Cardiac muscle cell (in vitro differentiated cells and primary cell): ENCODE data around the gene INTS6. TPM values are rescaled to one million over a fixed set of nuclear protein-coding genes. Genes with fewer than 3 reads are reported as not detected.
A peak's percentile ranks its signal among the peaks of the same experiment; 100 is the strongest.

Experiments used
- DNase-seq, 2 donors: peaks; one replicate each; pipeline versions ENCODE4 v3.0.0 to v3.0.0-alpha.2; 2010 to 2017; ENCODE audit warnings: low read depth in 1 of 2, low spot score in 1 of 2
- H3K27ac ChIP-seq: fragments of 200-600 bp; sonication (generic); 2 replicates; pipeline ENCODE4 v1.5.1; 2016
- H3K27me3 ChIP-seq: fragments of 200-600 bp; sonication (generic); 2 replicates; pipeline ENCODE4 v1.6.0; 2016; ENCODE audit warnings: control low read depth
- H3K36me3 ChIP-seq: fragments of 200-600 bp; sonication (generic); 2 replicates; pipeline ENCODE4 v1.5.1; 2016; ENCODE audit warnings: control low read depth
- H3K4me1 ChIP-seq: fragments of 200-600 bp; sonication (generic); 2 replicates; pipeline ENCODE4 v1.8.1; 2017; ENCODE audit warnings: low read depth, mild to moderate bottlenecking, mixed run types
- H3K4me3 ChIP-seq: fragments of 200-600 bp; sonication (generic); 2 replicates; pipeline ENCODE4 v1.5.1; 2016; ENCODE audit warnings: mild to moderate bottlenecking
- H3K9me3 ChIP-seq: fragments of 200-600 bp; sonication (generic); 2 replicates; pipeline ENCODE4 v1.5.1; 2017; ENCODE audit warnings: low read depth, mild to moderate bottlenecking, control low read depth
- CTCF ChIP-seq: IDR thresholded peaks from 2 replicates; pipeline ENCODE4 v1.5.1; 2012; ENCODE audit warnings: low read depth, mild to moderate bottlenecking, low read length
- polyA plus RNA-seq: library from polyadenylated mRNA; unstranded; fragments of >200 nt; fragmentation: Nextera tagmentation; extraction: Ambion mirVana; gene quantifications from 2 replicates; pipeline ENCODE4 v1.2.1, GENCODE V29; 2016
- total RNA-seq: library from RNA; depleted of rRNA; stranded (reverse); fragments of >200 nt; gene quantifications from 2 replicates; pipeline ENCODE4 v1.2.3, GENCODE V29; 2016

Gene INTS6
- total and polyA plus RNA-seq, 2 experiments from 2014 or later: 22.5 to 29.7 TPM

GRCh38 chr13:51346397-51346796 is 106.4 kb downstream of the INTS6 start:
- H3K36me3 ChIP-seq: no peaks in the 10 kb centered on the region
- H3K27ac ChIP-seq: no peak overlapping the region
- H3K4me1 ChIP-seq: no peaks in the 10 kb centered on the region
- no peak for TF ChIP-seq CTCF
- no peak overlapping the region for H3K4me3 ChIP-seq
- no peaks in the 10 kb centered on the region for H3K27me3 ChIP-seq
- H3K9me3 ChIP-seq: no peaks in the 10 kb centered on the region
- DNase-seq: no peak

- H3K9me3 ChIP-seq: no peaks in the 10 kb centered on the region
- no peaks in the 10 kb centered on the region for H3K36me3 ChIP-seq
- no peak overlapping the region for H3K27ac ChIP-seq
- no peaks in the 10 kb centered on the region for H3K27me3 ChIP-seq
- DNase-seq: no peak
- TF ChIP-seq CTCF: no peak
- H3K4me1 ChIP-seq: no peaks in the 10 kb centered on the region
- H3K4me3 ChIP-seq: no peak overlapping the region
These were observed 109.4 kb downstream of the INTS6 start for GRCh38 chr13:51343475-51343874.

GRCh38 chr13:51342706-51343105 is 110.1 kb downstream of the INTS6 start:
- TF ChIP-seq CTCF: no peak
- H3K4me1 ChIP-seq: no peaks in the 10 kb centered on the region
- no peaks in the 10 kb centered on the region for H3K27me3 ChIP-seq
- H3K9me3 ChIP-seq: no peaks in the 10 kb centered on the region
- H3K4me3 ChIP-seq: no peak overlapping the region
- peak in 1 of 2 donors; percentile 51 for DNase-seq
- H3K27ac ChIP-seq: no peak overlapping the region
- H3K36me3 ChIP-seq: no peaks in the 10 kb centered on the region

GRCh38 chr13:51341791-51342190 is 111.0 kb downstream of the INTS6 start:
- H3K9me3 ChIP-seq: no peaks in the 10 kb centered on the region
- no peaks in the 10 kb centered on the region for H3K4me1 ChIP-seq
- no peak for TF ChIP-seq CTCF
- no peaks in the 10 kb centered on the region for H3K27me3 ChIP-seq
- DNase-seq: no peak
- H3K27ac ChIP-seq: no peak overlapping the region
- H3K4me3 ChIP-seq: no peak overlapping the region
- H3K36me3 ChIP-seq: no peaks in the 10 kb centered on the region

GRCh38 chr13:51341232-51341631 is 111.6 kb downstream of the INTS6 start:
- DNase-seq: no peak
- H3K36me3 ChIP-seq: no peaks in the 10 kb centered on the region
- no peaks in the 10 kb centered on the region for H3K4me1 ChIP-seq
- H3K9me3 ChIP-seq: no peaks in the 10 kb centered on the region
- no peak overlapping the region for H3K4me3 ChIP-seq
- no peaks in the 10 kb centered on the region for H3K27me3 ChIP-seq
- no peak overlapping the region for H3K27ac ChIP-seq
- TF ChIP-seq CTCF: no peak
